ENCODE data around the gene C22orf15. TPM values are rescaled to one million over a fixed set of nuclear protein-coding genes. Genes with fewer than 3 reads are reported as not detected.

Gene C22orf15
- total and polyA plus RNA-seq, 2 of the 8 experiments (the other 6 are each of a cell fraction or from before 2014, with no cell fraction given): 4.2 to 4.9 TPM

GRCh38 chr22:23780146-23780748 lies 17.5 kb downstream of the C22orf15 start:
- Histone ChIP-seq H3K79me1 (ENCODE audit: low read depth, low read length) (no peaks in the 10 kb centered on the region; the same call in 1 of the 2 replicates), H3K4ac (replicated peaks; ENCODE audit: insufficient read length, low read depth, low read length) (no peak overlapping the region), H2BK15ac (ENCODE audit: low read length) (no peak overlapping the region), H2BK5ac (ENCODE audit: low read depth, low read length) (no peak overlapping the region), H3K36me3 (ENCODE audit: control insufficient read depth in 2 of 4, insufficient read depth in 4 of 4, low read length in 3 of 4) (no peaks in the 10 kb centered on the region), H3K27me3 (replicated peaks in 1 of 4; ENCODE audit: control insufficient read depth in 3 of 4, extremely low read depth in 1 of 4, insufficient read depth in 3 of 4, low read length in 3 of 4) (peaks cover 0 to 2% (median 0%) of the 10 kb centered on the region in 4 experiments; a peak in 2 of 7 replicates), H3K56ac (replicated peaks; ENCODE audit: insufficient read length, low read depth, low read length) (no peak overlapping the region), H4K20me1 (replicated peaks in 1 of 2; ENCODE audit: control insufficient read depth in 1 of 2, insufficient read depth in 2 of 2, low read length in 2 of 2) (peaks cover 0 to 2% of the 10 kb centered on the region in 2 experiments), H2BK120ac (replicated peaks; ENCODE audit: low read depth, low read length) (no peak overlapping the region), H2AK5ac (ENCODE audit: low read depth, low read length) (no peak overlapping the region), H4K8ac (ENCODE audit: extremely low read depth, insufficient read depth, low read length) (no peak overlapping the region), H3K18ac (ENCODE audit: extremely low read depth, low read length) (no peak overlapping the region), H3K79me2 (ENCODE audit: control insufficient read depth in 1 of 2, insufficient read depth in 2 of 2, low read length in 2 of 2) (no peaks in the 10 kb centered on the region), H2BK20ac (ENCODE audit: low read length) (no peak overlapping the region), H3K4me1 (replicated peaks in 1 of 4; ENCODE audit: control insufficient read depth in 3 of 4, insufficient read depth in 4 of 4, low read length in 3 of 4) (peaks cover 0 to 6% (median 0%) of the 10 kb centered on the region in 4 experiments; a peak in 2 of 7 replicates), H4K91ac (replicated peaks; ENCODE audit: insufficient read length, low read length) (no peak overlapping the region), H3K27ac (ENCODE audit: low read depth, low read length) (no peak overlapping the region), H3K4me2 (ENCODE audit: insufficient read depth in 1 of 2, low read depth in 2 of 2, low read length in 2 of 2) (no peak overlapping the region), H3K4me3 (ENCODE audit: extremely low read depth in 1 of 4, insufficient read depth in 2 of 4, low read depth in 3 of 4, low read length in 4 of 4) (no peak overlapping the region), H2BK12ac (ENCODE audit: low read depth, low read length) (no peak overlapping the region), H3K23ac (ENCODE audit: insufficient read length) (no peak overlapping the region), H4K5ac (ENCODE audit: insufficient read length, low read depth, low read length) (no peak overlapping the region), H3K14ac (ENCODE audit: insufficient read length) (no peak overlapping the region), H3K9me3 (ENCODE audit: insufficient read depth in 2 of 2, low read depth in 1 of 2, low read length in 1 of 2) (no peaks in the 10 kb centered on the region), H3K9ac (replicated peaks in 1 of 4; ENCODE audit: extremely low read depth in 1 of 4, low read depth in 3 of 4, low read length in 3 of 4) (no peak overlapping the region; a peak in 1 of 7 replicates), H3K23me2 (ENCODE audit: low read depth, low read length) (no peaks in the 10 kb centered on the region), H2AFZ (ENCODE audit: low read length) (no peak overlapping the region)
- TF ChIP-seq ZNF274 (IDR thresholded peaks at IDR 0.05; ENCODE audit: borderline replicate concordance, extremely low read depth, low read length): no peak
- no peak for TF ChIP-seq RFX5 (IDR thresholded peaks at IDR 0.05; ENCODE audit: borderline replicate concordance, low read depth, low read length)
- FAIRE-seq (no peak), DNase-seq (ENCODE audit: low read depth in 1 of 2, low spot score in 2 of 2) (no peak)
- ChIA-PET POLR2A (ENCODE audit: partially characterized antibody) (interaction anchor here (1.5 to 3.9 kb wide), 2 partner anchors 12 to 114 kb away, joined by 3 to 21 read pairs; partner anchors contain the start of gene CHCHD10), CTCF (ENCODE audit: partially characterized antibody) (no interaction called here)
- 88% methylated on average over 20 of the region's 20 CpGs; no CpG with 5 or more reads in 1 of the 2 experiments for WGBS, 2 experiments (ENCODE audit: extremely low coverage in 1 of 2, insufficient coverage in 1 of 2, insufficient read length in 1 of 2, insufficient replicate concordance in 2 of 2, low coverage in 1 of 2, low lambda C conversion rate in 2 of 2, missing lambda C conversion rate in 1 of 2)

All from H1 (cell line).